Pancreas (tissue), 10 donors: ENCODE measurements around the gene C3orf20. TPM values are rescaled to one million over a fixed set of nuclear protein-coding genes. Genes with fewer than 3 reads are reported as not detected.

ENCODE experiments used
- ATAC-seq, 4 donors: fragments of 200-7000 bp; cut with Tn5 transposase; one replicate each; pipeline versions ENCODE4 v1.8.0 to v1.9.1; 2020; ENCODE audit warnings: mild to moderate bottlenecking in 4 of 4, moderate library complexity in 4 of 4
- DNase-seq, 6 donors: peaks; one replicate each; pipeline ENCODE4 v3.0.0-alpha.2; 2020
- FAIRE-seq: peaks from 2 replicates; lab custom pipeline; 2012; peaks lifted over from hg19 to GRCh38; lab: Jason Lieb, UNC
- H3K27ac ChIP-seq, 4 donors: fragments of 200-600 bp; sonication (generic); 1 replicate in 3 of 4; 2 replicates in 1 of 4; pipeline versions ENCODE4 v1.5.0 to v1.8.0; 2020
- H3K27me3 ChIP-seq, 4 donors: fragments of 200-600 bp; one replicate each; pipeline ENCODE4 v1.8.0; 2021
- H3K36me3 ChIP-seq, 3 donors: fragments of 200-600 bp; sonication (generic) in 1 of 3; one replicate each; pipeline versions ENCODE4 v1.5.0 to v1.8.0; 2020 to 2021
- H3K4me1 ChIP-seq, 3 donors: fragments of 200-600 bp; one replicate each; pipeline ENCODE4 v1.8.0; 2021
- H3K4me3 ChIP-seq, 4 donors: fragments of 200-600 bp; sonication (generic) in 2 of 4; one replicate each; pipeline versions ENCODE4 v1.5.0 to v1.8.0; 2020 to 2021
- H3K9me3 ChIP-seq, 4 donors: fragments of 200-600 bp; one replicate each; pipeline ENCODE4 v1.8.0; 2021
- CTCF ChIP-seq, 4 donors: fragments of 200-600 bp; sonication (generic) in 3 of 4; IDR thresholded peaks; one replicate each; pipeline versions ENCODE4 v1.5.0 to v1.8.0; 2021; ENCODE audit warnings: antibody characterized with exemption in 4 of 4
- WGBS, 2 donors: extraction: QIAGEN DNeasy Blood & Tissue Kit; methylation state at CpG; one replicate each; pipeline ENCODE4 v1.1.7; 2013; 5-methylcytosine and 5-hydroxymethylcytosine counted together
- intact Hi-C, 3 donors: fragments of 100-400 bp; cut with DNase I; formaldehyde crosslinking; loops; one replicate each; pipeline versions ENCODE4 v1.11.1 to v1.14.2; 2022
- polyA plus RNA-seq, 2 donors: library from polyadenylated mRNA; stranded (reverse); fragments of 200-250 nt; gene quantifications; one replicate each; pipeline ENCODE4 v1.2.3, GENCODE V29; 2013
- total RNA-seq, 6 donors: library from RNA; stranded (reverse); fragmentation: NEBNext Ultra II Directional in 4 of 6; extraction: Animal tissue kit (Norgen Biotek cat#: 25700) in 4 of 6; gene quantifications; one replicate each; pipeline versions ENCODE4 v1.2.1 to v1.2.4, GENCODE V29; 2021 to 2023
- donor health status: healthy with polysubstance abuse.
- donor health status: DM: no; HTN: no; CAD: no; lungs with moderate emphysema.
- donor health status: DM: no; HTN: no; CAD: no.
- donor health status: control.
- donor health status: control.
- donor health status: Bipolar disorder and iron deficiency.
- donor health status: DM: yes; HTN: yes; CAD: no.
- donor health status: DM: no; HTN: no; CAD: no.
- donor health status: DM: no; HTN: no; CAD: no.
- donor health status: DM: yes; HTN: yes; CAD: no.

C3orf20 gene
- total and polyA plus RNA-seq, 8 donors, result 0.02 to 0.12 (median 0.06) TPM; not detected in 3

GRCh38 chr3:14803101-14803980, 128.4 kb downstream of the C3orf20 start:
- no peak for TF ChIP-seq CTCF (IDR thresholded peaks at IDR 0.05)
- Histone ChIP-seq H3K36me3 (no peaks in the 10 kb centered on the region), H3K4me1 (no peaks in the 10 kb centered on the region), H3K4me3 (no peak overlapping the region), H3K27me3 (no peaks in the 10 kb centered on the region), H3K27ac (no peak overlapping the region), H3K9me3 (no peaks in the 10 kb centered on the region)
- ATAC-seq (peak in 1 of 4 donors; percentile 40), FAIRE-seq (no peak), DNase-seq (no peak)
- intact Hi-C loops, result no loop called here
- WGBS, 2 donors, result 50 to 68% methylated on average over 13 of the region's 13 CpGs

DNA sequence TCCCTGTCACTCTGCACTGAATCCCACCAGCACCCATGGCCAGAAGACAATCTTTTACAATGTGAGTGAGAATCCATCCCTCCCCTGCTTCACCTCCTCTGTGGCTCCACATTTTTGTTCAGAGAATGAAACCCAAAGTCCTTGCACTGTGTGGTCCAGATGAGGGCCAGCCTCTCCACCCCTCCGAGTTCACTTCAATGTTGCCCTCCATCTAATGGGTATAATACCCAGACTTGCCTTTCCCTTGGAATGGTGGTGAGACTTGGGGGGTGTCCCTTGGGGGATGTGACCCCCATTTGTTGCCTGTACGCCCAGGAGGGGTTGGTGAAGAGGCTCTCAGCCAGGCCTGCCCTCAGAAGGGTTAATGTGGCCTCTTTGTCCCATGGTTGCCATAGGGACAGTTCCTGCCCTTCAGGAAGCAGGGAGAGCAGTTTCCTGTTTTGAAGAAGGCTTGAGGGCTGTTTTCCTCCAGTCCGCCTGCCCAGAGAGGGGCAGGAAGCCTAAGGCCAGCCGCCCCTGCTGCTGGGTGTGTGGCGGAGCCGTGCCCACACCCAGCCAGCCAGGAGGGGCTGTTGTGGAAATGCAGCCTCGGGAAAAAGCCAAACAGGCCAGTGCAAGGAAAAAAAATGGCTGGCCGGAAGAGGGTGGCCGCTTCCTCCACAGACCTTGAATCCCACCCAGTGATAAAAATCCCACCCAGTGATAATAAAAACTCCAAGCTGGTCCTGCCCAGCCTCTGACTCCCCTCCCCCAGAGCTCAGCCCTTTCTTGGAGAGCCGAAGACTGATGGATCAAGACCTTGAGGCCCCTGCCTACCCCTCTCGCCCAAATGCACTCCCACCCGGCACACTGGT, 129.3 kb downstream of the C3orf20 start:
- DNase-seq, result no peak
- Histone ChIP-seq H3K4me1 (no peaks in the 10 kb centered on the region), H3K27me3 (no peaks in the 10 kb centered on the region), H3K9me3 (no peaks in the 10 kb centered on the region), H3K36me3 (no peaks in the 10 kb centered on the region), H3K27ac (no peak overlapping the region), H3K4me3 (no peak overlapping the region)
- 58 to 64% methylated on average over 12 of the region's 12 CpGs for WGBS, 2 donors
- ATAC-seq, result peak in 2 of 4 donors; percentile 29 to 34
- no peak for FAIRE-seq
- no peak for TF ChIP-seq CTCF (IDR thresholded peaks at IDR 0.05)
- intact Hi-C loops, result no loop called here

DNA sequence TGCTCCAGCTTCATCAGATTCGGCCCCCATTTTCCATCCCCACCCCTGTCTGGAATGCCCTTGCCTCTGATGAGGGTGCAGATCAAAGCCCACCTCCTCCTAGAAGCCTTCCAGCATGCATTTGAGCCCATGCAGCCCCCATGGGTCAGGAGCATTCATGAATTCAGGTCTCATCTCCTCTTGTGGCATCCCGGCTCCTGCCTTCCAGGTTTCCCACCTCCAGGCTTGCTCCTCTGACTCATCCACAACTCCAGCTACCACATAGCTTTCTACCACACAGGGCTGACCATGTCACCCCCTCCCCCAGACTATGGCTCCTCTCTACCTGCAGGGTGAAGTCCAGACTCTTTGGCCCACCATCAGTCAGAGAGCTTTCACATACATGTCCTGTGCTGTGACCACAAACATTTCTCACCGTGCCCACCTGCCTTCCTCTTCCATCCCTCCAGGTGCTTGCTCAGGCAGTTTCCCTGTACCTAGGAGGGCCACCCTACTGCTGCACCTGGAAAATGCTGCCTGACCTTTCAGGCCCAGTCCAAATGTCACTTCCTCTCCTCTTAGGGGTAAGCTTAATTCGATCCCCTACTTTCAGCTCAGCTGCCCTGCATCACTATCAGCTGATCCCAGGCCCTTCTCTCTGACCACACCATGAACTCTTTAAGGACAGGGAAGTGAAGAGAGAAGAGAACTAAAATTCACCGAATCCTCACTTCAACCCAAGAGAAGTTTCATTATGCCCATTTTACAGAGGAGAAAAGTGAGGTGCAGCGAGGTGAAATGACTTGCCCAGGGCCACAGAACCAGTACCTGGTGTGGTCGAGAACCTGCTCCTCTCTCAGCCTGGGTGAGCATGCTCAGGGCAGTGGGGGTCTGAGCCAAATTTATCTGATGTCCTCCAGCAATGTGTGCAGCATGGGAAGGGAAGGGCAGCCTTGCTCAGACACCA, 130.2 kb downstream of the C3orf20 start:
- intact Hi-C loops, result no loop called here
- TF ChIP-seq CTCF (IDR thresholded peaks at IDR 0.05), result no peak
- Histone ChIP-seq H3K4me1 (no peaks in the 10 kb centered on the region), H3K27me3 (peaks cover 0 to 4% (median 0%) of the 10 kb centered on the region in 4 donors), H3K4me3 (no peak overlapping the region), H3K27ac (no peak overlapping the region), H3K9me3 (no peaks in the 10 kb centered on the region), H3K36me3 (no peaks in the 10 kb centered on the region)
- WGBS, 2 donors, result 52 to 54% methylated on average over 7 of the region's 7 CpGs
- no peak for DNase-seq
- no peak for FAIRE-seq
- peak in 1 of 4 donors; percentile 28 for ATAC-seq

- H3K4me1 ChIP-seq, result no peaks in the 10 kb centered on the region
- intact Hi-C loops, result no loop called here
These were observed 131.1 kb downstream of the C3orf20 start for GRCh38 chr3:14805961-14806537.

More at GRCh38 chr3:14805961-14806537, 131.1 kb downstream of the C3orf20 start:
- FAIRE-seq (no peak), DNase-seq (no peak), ATAC-seq (no peak)
- no peak overlapping the region for H3K4me3 ChIP-seq
- TF ChIP-seq CTCF (IDR thresholded peaks at IDR 0.05), result no peak
- peaks cover 0 to 7% (median 0%) of the 10 kb centered on the region in 4 donors for H3K27me3 ChIP-seq
- H3K27ac ChIP-seq, result no peak overlapping the region
- no peaks in the 10 kb centered on the region for H3K9me3 ChIP-seq
- 53 to 59% methylated on average over 4 of the region's 4 CpGs for WGBS, 2 donors
- no peaks in the 10 kb centered on the region for H3K36me3 ChIP-seq
